IMR-90 (cell line): Measurements from ENCODE around the gene AMBRA1. TPM values are rescaled to one million over a fixed set of nuclear protein-coding genes. Genes with fewer than 3 reads are reported as not detected.

Experiments used
- ATAC-seq: fragments of 200-7000 bp; cut with Tn5 transposase; 2 replicates; pipeline ENCODE4 v1.9.1; 2020; ENCODE audit warnings: low read depth, mild to moderate bottlenecking, moderate library complexity
- BruUV-seq: library from RNA; stranded (reverse); fragments of 400-500 nt; replicated peaks from 2 replicates; lab custom pipeline; 2021; lab: Mats Ljungman, UMichigan
- CTCF ChIA-PET: fragments of 300-600 bp; formaldehyde crosslinking; extraction: SDS; loops from one replicate; lab custom pipeline; 2021; ENCODE audit warnings: antibody characterized with exemption; lab: Yijun Ruan, JAX
- POLR2A ChIA-PET: fragments of 300-600 bp; sonication (Branson Sonifier 250); formaldehyde crosslinking; loops from one replicate; lab custom pipeline; 2022; ENCODE audit warnings: antibody characterized with exemption; ENCODE audit not compliant: unreplicated experiment; lab: Charles Lee
- DNase-seq: peaks from one replicate; pipeline ENCODE4 v3.0.0; 2013
- H2AFZ ChIP-seq: replicated peaks from 2 replicates; pipeline ENCODE3; 2013; ENCODE audit warnings: low read length, mild to moderate bottlenecking; ENCODE audit not compliant: poor library complexity
- H2AK5ac ChIP-seq: 2 replicates; pipeline ENCODE4 v1.6.1; 2013; ENCODE audit warnings: low read depth, low read length, inconsistent platforms
- H2AK9ac ChIP-seq: replicated peaks from 2 replicates; pipeline ENCODE3; 2013; ENCODE audit warnings: mild to moderate bottlenecking, low read depth, low read length, moderate library complexity; ENCODE audit not compliant: poor library complexity
- H2BK120ac ChIP-seq: 2 replicates; pipeline ENCODE4 v1.6.1; 2013; ENCODE audit warnings: low read depth, low read length, inconsistent platforms
- H2BK15ac ChIP-seq: 3 replicates; pipeline ENCODE4 v1.6.1; 2013; ENCODE audit warnings: low read depth, low read length, inconsistent platforms
- H2BK20ac ChIP-seq: 2 replicates; pipeline ENCODE4 v1.6.1; 2013; ENCODE audit warnings: low read depth, mild to moderate bottlenecking, inconsistent platforms, low read length, moderate library complexity
- H2BK5ac ChIP-seq: 2 replicates; pipeline ENCODE4 v1.6.1; 2013; ENCODE audit warnings: mild to moderate bottlenecking, low read depth, low read length, inconsistent platforms; ENCODE audit not compliant: poor library complexity, severe bottlenecking
- H3K14ac ChIP-seq: replicated peaks from 2 replicates; pipeline ENCODE4 v1.6.1; 2013; ENCODE audit warnings: low read depth, low read length, inconsistent platforms
- H3K18ac ChIP-seq: 2 replicates; pipeline ENCODE4 v1.6.1; 2013; ENCODE audit warnings: low read depth, low read length, control low read depth
- H3K23ac ChIP-seq: 2 replicates; pipeline ENCODE4 v1.6.1; 2013; ENCODE audit warnings: low read depth, low read length, inconsistent platforms
- H3K27ac ChIP-seq: 2 replicates; pipeline ENCODE4 v1.5.1; 2013; ENCODE audit warnings: mild to moderate bottlenecking, control low read depth, low read length; ENCODE audit not compliant: insufficient read depth
- H3K27me3 ChIP-seq: 2 replicates; pipeline ENCODE4 v1.6.1; 2013; ENCODE audit warnings: low read length; ENCODE audit not compliant: control insufficient read depth, insufficient read depth
- H3K36me3 ChIP-seq: 2 replicates; pipeline ENCODE4 v1.6.1; 2013; ENCODE audit warnings: low read length, mixed read lengths; ENCODE audit not compliant: control insufficient read depth, insufficient read depth
- H3K4ac ChIP-seq: 2 replicates; pipeline ENCODE4 v1.6.1; 2013; ENCODE audit warnings: low read depth, low read length, inconsistent platforms
- H3K4me1 ChIP-seq: 2 replicates; pipeline ENCODE4 v1.6.1; 2013; ENCODE audit warnings: low read length, mixed read lengths; ENCODE audit not compliant: control insufficient read depth, insufficient read depth
- H3K4me2 ChIP-seq: 2 replicates; pipeline ENCODE4 v1.6.1; 2013; ENCODE audit warnings: low read depth, mild to moderate bottlenecking, control low read depth, low read length, moderate library complexity
- H3K4me3 ChIP-seq: 2 replicates; pipeline ENCODE4 v1.5.1; 2013; ENCODE audit warnings: low read depth, mild to moderate bottlenecking, control low read depth, low read length, moderate library complexity; ENCODE audit not compliant: insufficient read depth
- H3K56ac ChIP-seq: 2 replicates; pipeline ENCODE4 v1.6.1; 2013; ENCODE audit warnings: low read length, inconsistent platforms; ENCODE audit not compliant: insufficient read depth; ENCODE audit errors: extremely low read depth
- H3K79me1 ChIP-seq, 2 experiments: 2 replicates each; pipeline ENCODE4 v1.6.1; 2013; ENCODE audit warnings: low read length in 2 of 2, inconsistent platforms in 1 of 2, low read depth in 1 of 2
- H3K9ac ChIP-seq: 2 replicates; pipeline ENCODE4 v1.6.1; 2013; ENCODE audit warnings: low read depth, low read length, control low read depth
- H3K9me1 ChIP-seq: 2 replicates; pipeline ENCODE4 v1.6.1; 2013; ENCODE audit warnings: low read length, inconsistent platforms; ENCODE audit not compliant: insufficient read depth
- H3K9me3 ChIP-seq: 2 replicates; pipeline ENCODE4 v1.6.1; 2013; ENCODE audit warnings: low read length; ENCODE audit not compliant: control insufficient read depth, insufficient read depth
- H4K20me1 ChIP-seq: 2 replicates; pipeline ENCODE4 v1.6.1; 2013; ENCODE audit warnings: low read length, inconsistent platforms; ENCODE audit not compliant: insufficient read depth
- H4K5ac ChIP-seq: 2 replicates; pipeline ENCODE4 v1.6.1; 2013; ENCODE audit warnings: mild to moderate bottlenecking, low read depth, low read length, control low read depth
- H4K8ac ChIP-seq, 2 experiments: 2 replicates each; pipeline ENCODE4 v1.6.1; 2013; ENCODE audit warnings: low read depth in 2 of 2, low read length in 2 of 2, control low read depth in 1 of 2, inconsistent platforms in 1 of 2
- H4K91ac ChIP-seq: 2 replicates; pipeline ENCODE4 v1.6.1; 2013; ENCODE audit warnings: low read depth, low read length, inconsistent platforms; ENCODE audit not compliant: insufficient read depth
- BHLHE40 ChIP-seq: fragments of 150-350 bp; IDR thresholded peaks from 2 replicates; pipeline ENCODE4 v1.6.1; 2016; ENCODE audit warnings: mild to moderate bottlenecking, low read depth, low read length
- CHD1 ChIP-seq: IDR thresholded peaks from 2 replicates; pipeline ENCODE4 v1.6.1; 2012; ENCODE audit warnings: low read depth, low read length, improper control_type of control experiment
- CTCF ChIP-seq: conservative IDR thresholded peaks from 2 replicates; pipeline ENCODE4 v1.5.1; 2012; ENCODE audit warnings: mild to moderate bottlenecking, low read depth, low read length, improper control_type of control experiment
- MAFK ChIP-seq: IDR thresholded peaks from 2 replicates; pipeline ENCODE4 v1.6.1; 2012; ENCODE audit warnings: low read depth, low read length, improper control_type of control experiment
- MAZ ChIP-seq: IDR thresholded peaks from 2 replicates; pipeline ENCODE4 v1.6.1; 2012; ENCODE audit warnings: low read depth, mild to moderate bottlenecking, low read length, improper control_type of control experiment, moderate library complexity, borderline replicate concordance
- MXI1 ChIP-seq: IDR thresholded peaks from 2 replicates; pipeline ENCODE4 v1.6.1; 2012; ENCODE audit warnings: low read depth, mild to moderate bottlenecking, low read length, moderate library complexity, borderline replicate concordance
- POLR2A ChIP-seq: IDR thresholded peaks from 2 replicates; pipeline ENCODE4 v1.6.1; 2012; ENCODE audit warnings: mild to moderate bottlenecking, low read depth, low read length
- RAD21 ChIP-seq: IDR thresholded peaks from 2 replicates; pipeline ENCODE4 v1.6.1; 2012; ENCODE audit warnings: low read length, improper control_type of control experiment
- RCOR1 ChIP-seq: IDR thresholded peaks from 2 replicates; pipeline ENCODE4 v1.6.1; 2012; ENCODE audit warnings: mild to moderate bottlenecking, low read length, improper control_type of control experiment; ENCODE audit not compliant: insufficient replicate concordance
- SMC3 ChIP-seq: fragments of 150-350 bp; IDR thresholded peaks from 2 replicates; pipeline ENCODE4 v1.6.1; 2016; ENCODE audit warnings: low read depth, mild to moderate bottlenecking, antibody characterized with exemption, low read length, moderate library complexity
- USF2 ChIP-seq: fragments of 150-350 bp; IDR thresholded peaks from 2 replicates; pipeline ENCODE4 v1.6.1; 2017; ENCODE audit warnings: mild to moderate bottlenecking, antibody characterized with exemption, low read length, low read depth
- WGBS, 2 experiments: methylation state at CpG; one replicate each; pipeline versions ENCODE4 v1.1.5 to v1.1.7; 2013; ENCODE audit warnings: missing lambda C conversion rate in 2 of 2; ENCODE audit not compliant: insufficient read length in 1 of 2; ENCODE audit errors: extremely low coverage in 2 of 2; 5-methylcytosine and 5-hydroxymethylcytosine counted together
- dilution Hi-C: fragments of 300-500 bp; cut with HindIII; formaldehyde crosslinking; loops from one replicate; pipeline ENCODE4 v1.14.3; 2018; ENCODE audit warnings: low sequenced_read_pairs; ENCODE audit not compliant: unreplicated experiment
- in situ Hi-C: fragments of 300-500 bp; cut with MboI; formaldehyde crosslinking; loops from 3 replicates; pipeline ENCODE4 v1.14.3; 2019; ENCODE audit warnings: low sequenced_read_pairs, inconsistent platforms, mixed read lengths
- intact Hi-C: fragments of 100-400 bp; cut with micrococcal nuclease; formaldehyde crosslinking; loops from 2 replicates; pipeline ENCODE4 v1.10.0; 2022
- polyA plus RNA-seq, 3 experiments: library from polyadenylated mRNA; depleted of rRNA; stranded (reverse); fragments of >200 nt; gene quantifications; 2 replicates each; pipeline ENCODE4 v1.2.3, GENCODE V29; 2012; ENCODE audit warnings: low replicate concordance in 1 of 3
- total RNA-seq: library from RNA; depleted of rRNA; stranded (reverse); fragments of >200 nt; gene quantifications from 2 replicates; pipeline ENCODE4 v1.2.3, GENCODE V29; 2012
- TF ChIP-seq, protein P1 (sequence below): fragments of 150-350 bp; IDR thresholded peaks from 2 replicates; pipeline ENCODE4 v1.6.1; 2016; ENCODE audit warnings: low read depth, mild to moderate bottlenecking, low read length, moderate library complexity, borderline replicate concordance

The AMBRA1 gene
- total and polyA plus RNA-seq, 2 of the 4 experiments (the other 2 are of a cell fraction): 9.4 to 18.3 TPM

GRCh38 chr11:46617134-46617971 lies 23.5 kb upstream of the AMBRA1 start, which contains the start of the genes ATG13 and HARBI1:
TSS of gene ATG13 (plus strand) at chr11:46617553. CDS start at chr11:46644292, 26,739 bp downstream.
TSS of gene HARBI1 (minus strand) at chr11:46617227. CDS start at chr11:46616237, 990 bp downstream.
- peak within 1 kb of the TSS; percentile 83; the same call in 1 of the 2 replicates for H2AK5ac ChIP-seq
- peak within 1 kb of the TSS; percentile 98 for H3K4ac ChIP-seq
- H4K20me1 ChIP-seq: no peaks in the 10 kb centered on the region
- H3K4me3 ChIP-seq: peak within 1 kb of the TSS; percentile 90
- H4K91ac ChIP-seq: peak within 1 kb of the TSS; percentile 89
- BruUV-seq: TSS peak; percentile 68
- no peaks in the 10 kb centered on the region for H3K9me3 ChIP-seq
- H3K4me2 ChIP-seq: peak within 1 kb of the TSS; percentile 98
- H4K5ac ChIP-seq: peak within 1 kb of the TSS; percentile 85
- 1% methylated on average over 29 of the region's 72 CpGs; no CpG with 5 or more reads in 1 of the 2 experiments for WGBS, 2 experiments
- ATAC-seq (peak; percentile 99), DNase-seq (peak; percentile 85)
- peak within 1 kb of the TSS; percentile 82 for H3K27ac ChIP-seq
- ChIA-PET CTCF (interaction anchor here (0.6 to 1.3 kb wide), 5 partner anchors 11 to 76 kb away, joined by 3 to 6 read pairs (median 3); no protein-coding TSS in a partner anchor), POLR2A (no interaction called here)
- dilution Hi-C loops (no loop called here), intact Hi-C loops (loop anchor here (1.0 kb wide), 1 partner anchor 228 kb away; no protein-coding TSS in a partner anchor), in situ Hi-C loops (no loop called here)
- H2BK120ac ChIP-seq: peak within 1 kb of the TSS; percentile 98
- peak within 1 kb of the TSS; percentile 100 for H3K56ac ChIP-seq
- H4K8ac ChIP-seq: peak within 1 kb of the TSS; percentile 95 to 100
- peak within 1 kb of the TSS; percentile 95 for H3K23ac ChIP-seq
- peak within 1 kb of the TSS; percentile 84 for H3K18ac ChIP-seq
- peak within 1 kb of the TSS; percentile 90 for H2AK9ac ChIP-seq
- peak within 1 kb of the TSS; percentile 98 for H3K14ac ChIP-seq
- H3K27me3 ChIP-seq: no peaks in the 10 kb centered on the region
- H2AFZ ChIP-seq: peak within 1 kb of the TSS; percentile 97
- H2BK5ac ChIP-seq: peak within 1 kb of the TSS; percentile 95
- peaks cover 16 to 47% of the 10 kb centered on the region in 2 experiments for H3K79me1 ChIP-seq
- H2BK20ac ChIP-seq: peak within 1 kb of the TSS; percentile 96; the same call in 1 of the 2 replicates
- peak within 1 kb of the TSS; percentile 68; the same call in 1 of the 3 replicates for H2BK15ac ChIP-seq
- H3K9me1 ChIP-seq: peaks cover 6% of the 10 kb centered on the region; the same call in 1 of the 2 replicates
- H3K36me3 ChIP-seq: peaks cover 1% of the 10 kb centered on the region; the same call in 1 of the 2 replicates
- H3K9ac ChIP-seq: peak within 1 kb of the TSS; percentile 91
- peaks cover 5% of the 10 kb centered on the region; the same call in 1 of the 2 replicates for H3K4me1 ChIP-seq
- TF ChIP-seq RAD21: peak; percentile 63
- peak; percentile 59; the same call in 1 of the 2 replicates for TF ChIP-seq MXI1
- peak; percentile 56 for TF ChIP-seq SMC3
- TF ChIP-seq, protein P1, sequence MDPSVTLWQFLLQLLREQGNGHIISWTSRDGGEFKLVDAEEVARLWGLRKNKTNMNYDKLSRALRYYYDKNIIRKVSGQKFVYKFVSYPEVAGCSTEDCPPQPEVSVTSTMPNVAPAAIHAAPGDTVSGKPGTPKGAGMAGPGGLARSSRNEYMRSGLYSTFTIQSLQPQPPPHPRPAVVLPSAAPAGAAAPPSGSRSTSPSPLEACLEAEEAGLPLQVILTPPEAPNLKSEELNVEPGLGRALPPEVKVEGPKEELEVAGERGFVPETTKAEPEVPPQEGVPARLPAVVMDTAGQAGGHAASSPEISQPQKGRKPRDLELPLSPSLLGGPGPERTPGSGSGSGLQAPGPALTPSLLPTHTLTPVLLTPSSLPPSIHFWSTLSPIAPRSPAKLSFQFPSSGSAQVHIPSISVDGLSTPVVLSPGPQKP: no peak
- TF ChIP-seq POLR2A: peak; percentile 68
- peak; percentile 72 for TF ChIP-seq CTCF
- no peak for TF ChIP-seq MAFK
- TF ChIP-seq MAZ: peak; percentile 42; the same call in 1 of the 2 replicates
- TF ChIP-seq BHLHE40: peak; percentile 5; the same call in 1 of the 2 replicates
- TF ChIP-seq RCOR1: no peak
- TF ChIP-seq CHD1: 0 out of 2 replicates have a peak, but pooled peaks have one; percentile 89
- 0 out of 2 replicates have a peak, but pooled peaks have one; percentile 1 for TF ChIP-seq USF2
